DOHH2 (cell line): ENCODE measurements around the gene THEM4.

ENCODE experiments used
- H3F3A ChIP-seq: fragments of 200-600 bp; sonication (generic), shearing (Covaris generic); 2 replicates; pipeline ENCODE4 v1.6.0; 2016; ENCODE audit warnings: antibody characterized with exemption, mild to moderate bottlenecking; ENCODE audit not compliant: control insufficient read depth, insufficient read depth
- H3K27ac ChIP-seq: fragments of 200-600 bp; sonication (generic); 2 replicates; pipeline ENCODE4 v1.5.1; 2014; ENCODE audit warnings: low read depth, mild to moderate bottlenecking, low read length, moderate library complexity
- H3K27me3 ChIP-seq: fragments of 200-600 bp; sonication (generic); 2 replicates; pipeline ENCODE4 v1.6.1; 2014; ENCODE audit warnings: mild to moderate bottlenecking, low read length, mixed read lengths; ENCODE audit not compliant: control insufficient read depth
- H3K36me3 ChIP-seq: fragments of 200-600 bp; sonication (generic); 2 replicates; pipeline ENCODE4 v1.6.1; 2014; ENCODE audit warnings: mild to moderate bottlenecking, low read length, moderate library complexity, mixed read lengths; ENCODE audit not compliant: control insufficient read depth
- H3K4me1 ChIP-seq: fragments of 200-600 bp; sonication (generic); 2 replicates; pipeline ENCODE4 v1.6.1; 2014; ENCODE audit warnings: mild to moderate bottlenecking, low read length, mixed read lengths; ENCODE audit not compliant: control insufficient read depth
- H3K4me2 ChIP-seq: fragments of 200-600 bp; sonication (generic); 2 replicates; pipeline ENCODE4 v1.6.0; 2014; ENCODE audit warnings: mild to moderate bottlenecking, low read length, moderate library complexity
- H3K4me3 ChIP-seq: fragments of 200-600 bp; sonication (generic); 2 replicates; pipeline ENCODE4 v1.5.1; 2014; ENCODE audit warnings: mild to moderate bottlenecking, low read length, mixed read lengths
- H3K79me2 ChIP-seq: fragments of 200-600 bp; sonication (generic); 2 replicates; pipeline ENCODE4 v1.6.1; 2014; ENCODE audit warnings: mild to moderate bottlenecking, low read length, mixed read lengths; ENCODE audit not compliant: control insufficient read depth
- H3K9me2 ChIP-seq: fragments of 200-600 bp; sonication (generic); replicated peaks from 2 replicates; pipeline ENCODE4 v1.6.1; 2014; ENCODE audit warnings: mild to moderate bottlenecking, low read length, mixed read lengths; ENCODE audit not compliant: control insufficient read depth
- H3K9me3 ChIP-seq: fragments of 200-600 bp; sonication (generic); 2 replicates; pipeline ENCODE4 v1.6.1; 2014; ENCODE audit warnings: antibody characterized with exemption, low read length, mixed read lengths; ENCODE audit not compliant: control insufficient read depth, insufficient read depth
- H4K20me1 ChIP-seq: fragments of 200-600 bp; sonication (generic); 2 replicates; pipeline ENCODE4 v1.6.0; 2014; ENCODE audit warnings: low read depth, mild to moderate bottlenecking, antibody characterized with exemption, low read length, moderate library complexity; ENCODE audit not compliant: control insufficient read depth, insufficient read depth
- CTCF ChIP-seq: fragments of 200-600 bp; sonication (generic); IDR thresholded peaks from one replicate; pipeline ENCODE4 v1.5.1; 2014; ENCODE audit warnings: antibody characterized with exemption, mild to moderate bottlenecking, low read depth, low read length; ENCODE audit not compliant: poor library complexity, severe bottlenecking
- EZH2phosphoT487 ChIP-seq: fragments of 200-600 bp; sonication (generic); IDR thresholded peaks from 2 replicates; pipeline ENCODE4 v1.6.1; 2017; ENCODE audit warnings: borderline replicate concordance, mild to moderate bottlenecking, antibody characterized with exemption, low read length, moderate library complexity, mixed read lengths

The THEM4 gene

DNA sequence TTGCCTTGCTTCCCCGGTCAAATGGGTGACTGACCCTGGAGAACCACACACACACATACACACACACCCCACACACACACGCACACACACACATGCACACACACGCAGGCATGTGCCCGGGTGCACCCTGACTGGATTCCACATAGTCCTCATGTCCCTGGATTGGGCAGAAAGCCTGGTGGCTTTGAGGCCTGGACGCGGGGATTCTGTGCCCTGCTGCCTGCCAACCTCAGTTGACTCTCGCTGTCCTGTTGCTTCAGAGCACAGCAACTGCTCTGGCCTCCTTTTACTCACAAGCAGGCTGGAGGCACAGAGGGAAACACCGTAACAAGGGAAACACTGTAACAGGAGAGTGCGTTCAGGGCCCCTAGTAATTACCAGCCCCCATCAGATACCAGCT lies 84.1 kb downstream of the THEM4 start:
- peaks cover 10% of the 10 kb centered on the region; the same call in 1 of the 2 replicates for H3K27me3 ChIP-seq
- H3K4me1 ChIP-seq: peaks cover 4% of the 10 kb centered on the region; the same call in 1 of the 2 replicates
- H3K4me2 ChIP-seq: no peak overlapping the region
- no peaks in the 10 kb centered on the region for H4K20me1 ChIP-seq
- H3K9me2 ChIP-seq: no peaks in the 10 kb centered on the region
- no peaks in the 10 kb centered on the region for H3F3A ChIP-seq
- TF ChIP-seq EZH2phosphoT487: no peak
- TF ChIP-seq CTCF: no peak
- H3K36me3 ChIP-seq: no peaks in the 10 kb centered on the region
- H3K79me2 ChIP-seq: no peaks in the 10 kb centered on the region
- no peaks in the 10 kb centered on the region for H3K9me3 ChIP-seq
- no peak overlapping the region for H3K4me3 ChIP-seq
- H3K27ac ChIP-seq: no peak overlapping the region
